HepG2 (cell line): ENCODE data around the gene TBC1D5. TPM values are rescaled to one million over a fixed set of nuclear protein-coding genes. Genes with fewer than 3 reads are reported as not detected.

ENCODE experiments used
- ATAC-seq: fragments of 200-7000 bp; cut with Tn5 transposase; 3 replicates; pipeline ENCODE4 v1.9.1; 2020; ENCODE audit warnings: mild to moderate bottlenecking, moderate library complexity
- BruUV-seq: library from RNA; stranded (reverse); fragments of 400-500 nt; replicated peaks from 2 replicates; lab custom pipeline; 2021; lab: Mats Ljungman, UMichigan
- CTCF ChIA-PET: fragments of 300-600 bp; formaldehyde crosslinking; extraction: SDS; loops from one replicate; lab custom pipeline; 2021; ENCODE audit warnings: low total read pairs, inconsistent platforms, low intra/inter-chr PET ratio; lab: Yijun Ruan, JAX
- POLR2A ChIA-PET: fragments of 350-600 bp; sonication (Branson Sonifier 250); formaldehyde crosslinking; loops from one replicate; lab custom pipeline; 2020; ENCODE audit warnings: antibody characterized with exemption, inconsistent platforms; lab: Yijun Ruan, JAX
- DNase-seq: peaks from one replicate; pipeline ENCODE4 v3.0.0-alpha.2; 2015; ENCODE audit warnings: low spot score
- FAIRE-seq: peaks from 3 replicates; lab custom pipeline; 2011; peaks lifted over from hg19 to GRCh38; lab: Jason Lieb, UNC
- H2AFZ ChIP-seq: one replicate; pipeline ENCODE4 v1.6.1; 2011; ENCODE audit warnings: low read length, inconsistent platforms
- H3K27ac ChIP-seq: fragments of 300-600 bp; 3 replicates; pipeline ENCODE4 v1.8.0; 2011; ENCODE audit warnings: mixed run types, mild to moderate bottlenecking, mixed read lengths, low read length, inconsistent platforms; ENCODE audit not compliant: insufficient read depth; ENCODE audit errors: extremely low read length
- H3K27me3 ChIP-seq, 2 experiments: fragments of 200-600 bp in 1 of 2; 2 replicates in 1 of 2; 3 replicates in 1 of 2; pipeline versions ENCODE4 v1.6.0 to v1.8.0; 2011; ENCODE audit warnings: low read length in 2 of 2, mild to moderate bottlenecking in 2 of 2, moderate library complexity in 2 of 2, inconsistent platforms in 1 of 2; ENCODE audit not compliant: insufficient read depth in 2 of 2, control insufficient read depth in 1 of 2
- H3K36me3 ChIP-seq, 2 experiments: fragments of 200-600 bp in 1 of 2; replicated peaks in 1 of 2; 2 replicates in 1 of 2; 3 replicates in 1 of 2; pipeline versions ENCODE4 v1.5.1 to v1.8.0; 2011; ENCODE audit warnings: low read length in 2 of 2, inconsistent platforms in 1 of 2; ENCODE audit not compliant: insufficient read depth in 2 of 2, control insufficient read depth in 1 of 2
- H3K4me1 ChIP-seq: 2 replicates; pipeline ENCODE4 v1.5.1; 2012; ENCODE audit warnings: low read length, inconsistent platforms; ENCODE audit not compliant: insufficient read depth
- H3K4me2 ChIP-seq: 2 replicates; pipeline ENCODE4 v1.6.0; 2011; ENCODE audit warnings: low read depth, low read length, inconsistent platforms
- H3K4me3 ChIP-seq, 3 experiments: fragments of 200-600 bp in 1 of 3; sonication (generic), shearing (Covaris generic) in 1 of 3; replicated peaks in 1 of 3; 2 replicates each; pipeline ENCODE4 v1.5.1; 2011 to 2016; ENCODE audit warnings: low read length in 3 of 3, inconsistent platforms in 2 of 3, low read depth in 2 of 3, mild to moderate bottlenecking in 2 of 3, control low read depth in 1 of 3, mixed read lengths in 1 of 3; ENCODE audit not compliant: insufficient read depth in 1 of 3
- H3K79me2 ChIP-seq: one replicate; pipeline ENCODE4 v1.6.1; 2011; ENCODE audit warnings: low read length, inconsistent platforms; ENCODE audit not compliant: insufficient read depth
- H3K9ac ChIP-seq: 2 replicates; pipeline ENCODE4 v1.6.0; 2011; ENCODE audit warnings: mild to moderate bottlenecking, low read depth, low read length, inconsistent platforms; ENCODE audit not compliant: insufficient read depth
- H3K9me3 ChIP-seq: 2 replicates; pipeline ENCODE4 v1.5.1; 2012; ENCODE audit warnings: mild to moderate bottlenecking, low read length
- H4K20me1 ChIP-seq: 2 replicates; pipeline ENCODE4 v1.6.0; 2011; ENCODE audit warnings: inconsistent platforms, mild to moderate bottlenecking, low read length, moderate library complexity; ENCODE audit not compliant: insufficient read depth
- AHR ChIP-seq: IDR thresholded peaks from 2 replicates; pipeline ENCODE4 v1.6.1; 2018; ENCODE audit warnings: missing genetic modification reagents, missing compliant biosample characterization
- HDAC2 ChIP-seq: sonication (generic); formaldehyde crosslinking; IDR thresholded peaks from 2 replicates; pipeline ENCODE4 v1.4.0; 2020; ENCODE audit warnings: missing genetic modification reagents
- HOXA7 ChIP-seq: sonication (generic); formaldehyde crosslinking; IDR thresholded peaks from 2 replicates; pipeline ENCODE4 v1.8.1; 2022; ENCODE audit warnings: mild to moderate bottlenecking, missing genetic modification reagents, moderate library complexity
- IRF2 ChIP-seq: IDR thresholded peaks from 2 replicates; pipeline ENCODE4 v1.6.1; 2018; ENCODE audit warnings: missing genetic modification reagents, missing compliant biosample characterization
- KLF12 ChIP-seq: sonication (generic); formaldehyde crosslinking; IDR thresholded peaks from 2 replicates; pipeline ENCODE4 v1.4.0; 2020; ENCODE audit warnings: missing genetic modification reagents, borderline replicate concordance
- LRRFIP1 ChIP-seq: sonication (generic); formaldehyde crosslinking; conservative IDR thresholded peaks from 2 replicates; pipeline ENCODE4 v1.4.0; 2020; ENCODE audit warnings: missing genetic modification reagents
- PAXIP1 ChIP-seq: sonication (generic); formaldehyde crosslinking; conservative IDR thresholded peaks from 2 replicates; pipeline ENCODE4 v1.4.0; 2020; ENCODE audit warnings: mild to moderate bottlenecking, missing genetic modification reagents, moderate library complexity
- SRY ChIP-seq: sonication (generic); formaldehyde crosslinking; IDR thresholded peaks from 2 replicates; pipeline ENCODE4 v1.8.0; 2022; ENCODE audit warnings: mild to moderate bottlenecking, missing genetic modification reagents
- TOE1 ChIP-seq: sonication (generic); formaldehyde crosslinking; IDR thresholded peaks from 2 replicates; pipeline ENCODE4 v1.4.0; 2020; ENCODE audit warnings: mild to moderate bottlenecking, missing genetic modification reagents
- ZBTB25 ChIP-seq: IDR thresholded peaks from 2 replicates; pipeline ENCODE4 v1.6.1; 2018; ENCODE audit warnings: missing genetic modification reagents
- ZNF136 ChIP-seq: sonication (generic); formaldehyde crosslinking; IDR thresholded peaks from 2 replicates; pipeline ENCODE4 v1.8.1; 2022; ENCODE audit warnings: low read depth, mild to moderate bottlenecking, moderate library complexity, missing genetic modification reagents
- ZNF607 ChIP-seq: sonication (generic); formaldehyde crosslinking; IDR thresholded peaks from 2 replicates; pipeline ENCODE4 v1.5.1; 2020; ENCODE audit warnings: missing genetic modification reagents, mild to moderate bottlenecking, borderline replicate concordance
- ZNF841 ChIP-seq: sonication (generic); formaldehyde crosslinking; IDR thresholded peaks from 2 replicates; pipeline ENCODE4 v1.8.1; 2023; ENCODE audit warnings: missing genetic modification reagents, borderline replicate concordance
- ZZZ3 ChIP-seq: sonication (generic); formaldehyde crosslinking; IDR thresholded peaks from 2 replicates; pipeline ENCODE4 v1.4.0; 2020; ENCODE audit warnings: missing genetic modification reagents, mild to moderate bottlenecking, borderline replicate concordance
- WGBS: methylation state at CpG from one replicate; pipeline ENCODE4 v1.1.6; 2017; ENCODE audit warnings: low lambda C conversion rate; 5-methylcytosine and 5-hydroxymethylcytosine counted together
- in situ Hi-C: cut with HindIII; loops from 2 replicates; pipeline ENCODE4 v1.10.0; 2017; ENCODE audit warnings: low pct_unique_long_range_greater_than_20kb; ENCODE audit not compliant: extremely low pct_ligation_motif_present
- intact Hi-C: fragments of 100-400 bp; cut with micrococcal nuclease; formaldehyde crosslinking; loops from one replicate; pipeline ENCODE4 v1.10.0; 2022; ENCODE audit not compliant: unreplicated experiment
- polyA plus RNA-seq, 8 experiments: library from polyadenylated mRNA; depleted of rRNA in 3 of 8; stranded (reverse) in 7 of 8; unstranded in 1 of 8; fragments of >200 nt; fragmentation: Illumina TruSeq in 4 of 8; extraction: Trizol in 4 of 8; gene quantifications; 2 replicates each; pipeline versions ENCODE4 v1.2.1 to v1.2.3, GENCODE V29; 2011 to 2016; ENCODE audit warnings: low read depth in 4 of 8, missing spikeins in 1 of 8, mixed read lengths in 1 of 8; ENCODE audit not compliant: insufficient read depth in 1 of 8
- total RNA-seq, 5 experiments: library from RNA; depleted of rRNA; stranded (reverse); fragments of >200 nt; fragmentation: Illumina TruSeq; extraction: Trizol; gene quantifications; 2 replicates each; pipeline ENCODE4 v1.2.3, GENCODE V29; 2016; ENCODE audit warnings: low read depth in 1 of 5

TBC1D5 gene
- total and polyA plus RNA-seq, 2 of the 13 experiments (the other 11 are each of a cell fraction or from before 2014, with no cell fraction given): 19.2 to 33.3 TPM

- TF ChIP-seq KLF12 (CRISPR knock-in tag): no peak
- TF ChIP-seq ZNF841 (CRISPR knock-in tag): no peak
- TF ChIP-seq ZNF136 (CRISPR knock-in tag): no peak
- no peak for TF ChIP-seq ZBTB25 (CRISPR knock-in tag)
- no peak for TF ChIP-seq IRF2 (CRISPR knock-in tag)
Observed at GRCh38 chr3:17407576-17407975, 334.9 kb downstream of the TBC1D5 start (continued).

- in situ Hi-C loops: loop anchor here (10.0 kb wide), 1 partner anchor 800 kb away; the partner anchor contains the start of gene DAZL
- Histone ChIP-seq H3K4me2 (no peak overlapping the region), H3K4me1 (peaks cover 5% of the 10 kb centered on the region; the same call in 1 of the 2 replicates), H3K9ac (no peak overlapping the region), H3K4me3 (no peak overlapping the region), H4K20me1 (no peaks in the 10 kb centered on the region), H3K79me2 (no peaks in the 10 kb centered on the region), H3K27ac (peak overlapping the region; percentile 16), H3K36me3 (peaks cover 2% of the 10 kb centered on the region in 2 experiments; a peak in 1 of 5 replicates), H2AFZ (no peak overlapping the region), H3K9me3 (no peaks in the 10 kb centered on the region), H3K27me3 (no peaks in the 10 kb centered on the region)
- DNase-seq: no peak
- BruUV-seq: no TSS peak
- no peak for FAIRE-seq
- ChIA-PET POLR2A (interaction anchor here (0.6 kb wide), 1 partner anchor 16 kb away, joined by 3 read pairs; no protein-coding TSS in a partner anchor), CTCF (no interaction called here)
- 37% methylated on average over 2 of the region's 2 CpGs for WGBS
- ATAC-seq: peak; percentile 32; the same call in 2 of the 3 replicates
- intact Hi-C loops: no loop called here
- no peak for TF ChIP-seq TOE1 (CRISPR knock-in tag)
- no peak for TF ChIP-seq AHR (CRISPR knock-in tag)
- TF ChIP-seq ZNF607 (CRISPR knock-in tag): no peak
- no peak for TF ChIP-seq SRY
- no peak for TF ChIP-seq HOXA7 (CRISPR knock-in tag)
- peak; percentile 54 for TF ChIP-seq PAXIP1 (CRISPR knock-in tag)
- TF ChIP-seq HDAC2 (CRISPR knock-in tag): 0 out of 2 replicates have a peak, but pooled peaks have one; percentile 18
- no peak for TF ChIP-seq LRRFIP1
- TF ChIP-seq ZZZ3 (CRISPR knock-in tag): no peak
Observed at GRCh38 chr3:17404548-17404947, 337.9 kb downstream of the TBC1D5 start.
